ENCODE measurements around the gene REPIN1. TPM values are rescaled to one million over a fixed set of nuclear protein-coding genes. Genes with fewer than 3 reads are reported as not detected.

Gene REPIN1
- total RNA-seq (10 to 100 TPM; 56.3 to 63.7 (median 57.0) TPM), polyA plus RNA-seq (100 to 1,000 TPM in 1 of 3 donors, 10 to 100 TPM in 2; 50.9 to 131 (median 52.3) TPM)

- 1% methylated on average over 85 of the region's 85 CpGs for WGBS, 2 donors
- TF ChIP-seq EP300 (IDR thresholded peaks at IDR 0.05) = peak in 2 of 4 donors; percentile 11 to 57
- TF ChIP-seq POLR2A (IDR thresholded peaks at IDR 0.05) = peak in 1 of 2 donors; percentile 29
- TF ChIP-seq, protein P1, sequence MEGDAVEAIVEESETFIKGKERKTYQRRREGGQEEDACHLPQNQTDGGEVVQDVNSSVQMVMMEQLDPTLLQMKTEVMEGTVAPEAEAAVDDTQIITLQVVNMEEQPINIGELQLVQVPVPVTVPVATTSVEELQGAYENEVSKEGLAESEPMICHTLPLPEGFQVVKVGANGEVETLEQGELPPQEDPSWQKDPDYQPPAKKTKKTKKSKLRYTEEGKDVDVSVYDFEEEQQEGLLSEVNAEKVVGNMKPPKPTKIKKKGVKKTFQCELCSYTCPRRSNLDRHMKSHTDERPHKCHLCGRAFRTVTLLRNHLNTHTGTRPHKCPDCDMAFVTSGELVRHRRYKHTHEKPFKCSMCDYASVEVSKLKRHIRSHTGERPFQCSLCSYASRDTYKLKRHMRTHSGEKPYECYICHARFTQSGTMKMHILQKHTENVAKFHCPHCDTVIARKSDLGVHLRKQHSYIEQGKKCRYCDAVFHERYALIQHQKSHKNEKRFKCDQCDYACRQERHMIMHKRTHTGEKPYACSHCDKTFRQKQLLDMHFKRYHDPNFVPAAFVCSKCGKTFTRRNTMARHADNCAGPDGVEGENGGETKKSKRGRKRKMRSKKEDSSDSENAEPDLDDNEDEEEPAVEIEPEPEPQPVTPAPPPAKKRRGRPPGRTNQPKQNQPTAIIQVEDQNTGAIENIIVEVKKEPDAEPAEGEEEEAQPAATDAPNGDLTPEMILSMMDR (IDR thresholded peaks at IDR 0.05) = no peak
- TF ChIP-seq POLR2AphosphoS5 (IDR thresholded peaks at IDR 0.05) = peak; percentile 70 to 91 (median 82)
- H3K4me3 ChIP-seq = peak within 1 kb of the TSS; percentile 69 to 92 (median 75)
- peaks cover 0 to 41% (median 34%) of the 10 kb centered on the region in 4 donors for H3K4me1 ChIP-seq
- no peaks in the 10 kb centered on the region for H3K27me3 ChIP-seq
- peaks cover 0 to 35% (median 17%) of the 10 kb centered on the region in 4 donors for H3K36me3 ChIP-seq
- H3K9me3 ChIP-seq = no peaks in the 10 kb centered on the region
- H3K27ac ChIP-seq = peak within 1 kb of the TSS; percentile 92 to 97 (median 95)
- DNase-seq = peak; percentile 97
- intact Hi-C loops (cut with DNase I) = loop anchor here (2.0 to 5.0 kb wide), 2 partner anchors 27 to 39 kb away; partner anchors contain the start of gene RARRES2
Measured at GRCh38 chr7:150368096-150368883, at the start of gene REPIN1. TSS of gene REPIN1 (plus strand) at chr7:150368822. CDS start at chr7:150369712, 890 bp downstream.

DNA sequence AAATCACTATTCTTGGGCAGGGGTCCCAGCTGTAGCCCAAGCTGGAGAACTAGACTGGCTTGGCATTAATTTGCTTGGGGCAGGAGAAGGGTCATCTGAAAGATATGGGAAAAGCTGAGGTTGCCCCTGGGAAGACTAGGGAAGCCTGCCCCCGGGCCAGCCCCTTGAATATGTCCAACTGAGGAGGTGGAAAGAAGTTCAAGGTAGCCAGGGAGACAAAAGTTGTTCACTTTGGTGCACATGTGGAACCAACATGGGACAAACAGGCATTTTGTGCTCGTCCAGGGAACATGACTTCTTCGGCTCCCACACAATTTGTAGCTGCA, 46.9 kb upstream of the REPIN1 start:
- H3K9me3 ChIP-seq = no peaks in the 10 kb centered on the region
- DNase-seq = no peak
- WGBS, 2 donors = 94 to 96% methylated on average over 3 of the region's 3 CpGs
- H3K27me3 ChIP-seq = no peaks in the 10 kb centered on the region
- intact Hi-C loops (cut with DNase I) = loop anchor here (2.0 kb wide), 1 partner anchor 19 kb away; the partner anchor contains the start of gene RARRES2
- H3K4me3 ChIP-seq = no peak overlapping the region
- TF ChIP-seq EP300 (IDR thresholded peaks at IDR 0.05) = no peak
- TF ChIP-seq, protein P1 (IDR thresholded peaks at IDR 0.05) = no peak
- no peak for TF ChIP-seq POLR2A (IDR thresholded peaks at IDR 0.05)
- no peak for TF ChIP-seq POLR2AphosphoS5 (IDR thresholded peaks at IDR 0.05)
- peaks cover 0 to 29% (median 23%) of the 10 kb centered on the region in 4 donors for H3K4me1 ChIP-seq
- H3K36me3 ChIP-seq = peaks cover 0 to 13% (median 6%) of the 10 kb centered on the region in 4 donors
- H3K27ac ChIP-seq = no peak overlapping the region

GRCh38 chr7:150322114-150322832, 46.3 kb upstream of the REPIN1 start:
- TF ChIP-seq, protein P1 (IDR thresholded peaks at IDR 0.05) = no peak
- TF ChIP-seq EP300 (IDR thresholded peaks at IDR 0.05) (no peak), POLR2A (IDR thresholded peaks at IDR 0.05) (no peak), POLR2AphosphoS5 (IDR thresholded peaks at IDR 0.05) (no peak)
- 17 to 44% methylated on average over 4 of the region's 4 CpGs for WGBS, 2 donors
- H3K27me3 ChIP-seq = no peaks in the 10 kb centered on the region
- H3K4me1 ChIP-seq = peaks cover 0 to 29% (median 23%) of the 10 kb centered on the region in 4 donors
- intact Hi-C loops (cut with DNase I) = loop anchor here (2.0 kb wide), 1 partner anchor 19 kb away; the partner anchor contains the start of gene RARRES2
- DNase-seq = no peak
- H3K9me3 ChIP-seq = no peaks in the 10 kb centered on the region
- H3K36me3 ChIP-seq = peaks cover 0 to 18% (median 7%) of the 10 kb centered on the region in 4 donors
- peak overlapping the region; percentile 81 to 91 (median 84) for H3K27ac ChIP-seq
- peak overlapping the region; percentile 56 to 89 (median 66) for H3K4me3 ChIP-seq

DNA sequence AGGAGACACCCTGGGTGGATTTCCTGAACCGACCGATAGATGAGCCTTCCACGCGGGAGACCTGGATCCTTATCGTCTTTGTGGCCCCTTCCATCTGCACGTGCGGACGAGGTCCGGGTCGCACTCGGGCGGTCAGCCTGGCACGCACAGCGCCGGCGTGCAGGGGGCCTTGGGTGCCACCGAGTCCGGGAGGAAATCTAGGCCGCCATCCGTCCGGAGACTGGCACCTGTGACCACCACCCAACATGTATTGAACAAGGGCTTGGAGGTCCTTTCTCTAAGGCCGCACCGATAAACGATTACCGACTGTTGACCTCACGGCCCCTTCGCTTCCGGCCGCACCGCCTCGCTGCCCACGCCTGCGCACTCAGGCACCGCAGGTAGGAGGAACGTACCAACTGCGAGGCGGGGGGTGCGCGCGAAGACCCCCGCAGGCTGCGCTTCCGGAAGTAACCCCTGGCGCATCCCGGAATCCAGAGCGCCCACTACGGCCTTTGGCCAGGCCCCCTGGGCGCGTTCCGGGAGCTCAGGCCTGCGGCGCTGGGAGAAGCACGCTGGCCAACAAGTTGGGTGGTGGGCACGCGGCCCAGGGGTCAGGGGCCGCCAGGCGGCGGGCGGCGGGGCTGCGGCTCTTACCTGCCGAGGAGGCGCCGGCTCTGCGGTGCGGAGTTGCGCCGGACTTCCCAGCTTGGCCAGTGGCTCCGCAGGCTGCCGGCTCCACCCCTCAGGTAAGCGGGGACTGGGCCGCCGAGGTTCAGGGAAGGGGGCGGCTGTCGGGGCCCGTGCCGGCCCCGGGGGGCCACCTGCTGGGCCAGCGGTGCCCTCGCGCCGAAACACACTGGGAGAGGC, 45.6 kb upstream of the REPIN1 start, which contains the start of the genes ACTR3C and LRRC61:
TSS of gene ACTR3C (minus strand) at position 713 of the 849 bp plus-strand sequence. CDS start 28,249 bp downstream, outside the sequence.
TSS of gene LRRC61 (plus strand) at position 523 of the 849 bp plus-strand sequence. CDS start 13,507 bp downstream, outside the sequence.
- Histone ChIP-seq H3K27me3 (no peaks in the 10 kb centered on the region), H3K4me3 (peak within 1 kb of the TSS; percentile 56 to 89 (median 66)), H3K4me1 (peaks cover 0 to 29% (median 23%) of the 10 kb centered on the region in 4 donors), H3K36me3 (peaks cover 0 to 26% (median 7%) of the 10 kb centered on the region in 4 donors), H3K9me3 (no peaks in the 10 kb centered on the region), H3K27ac (peak within 1 kb of the TSS; percentile 81 to 91 (median 84))
- TF ChIP-seq, protein P1 (IDR thresholded peaks at IDR 0.05) = peak in 1 of 4 experiments; percentile 17
- TF ChIP-seq POLR2AphosphoS5 (IDR thresholded peaks at IDR 0.05) = peak in 3 of 4 donors; percentile 15 to 24 (median 19)
- no peak for TF ChIP-seq POLR2A (IDR thresholded peaks at IDR 0.05)
- no peak for DNase-seq
- 4% methylated on average over 82 of the region's 82 CpGs for WGBS, 2 donors
- intact Hi-C loops (cut with DNase I) = loop anchor here (2.0 kb wide), 1 partner anchor 18 kb away; the partner anchor contains the start of gene RARRES2

Measured in sigmoid colon (tissue), 7 donors.